ENCODE results near the gene GRM3. TPM values are rescaled to one million over a fixed set of nuclear protein-coding genes. Genes with fewer than 3 reads are reported as not detected.

The GRM3 gene
- total RNA-seq, 2 experiments from 2014 or later: not detected

DNA sequence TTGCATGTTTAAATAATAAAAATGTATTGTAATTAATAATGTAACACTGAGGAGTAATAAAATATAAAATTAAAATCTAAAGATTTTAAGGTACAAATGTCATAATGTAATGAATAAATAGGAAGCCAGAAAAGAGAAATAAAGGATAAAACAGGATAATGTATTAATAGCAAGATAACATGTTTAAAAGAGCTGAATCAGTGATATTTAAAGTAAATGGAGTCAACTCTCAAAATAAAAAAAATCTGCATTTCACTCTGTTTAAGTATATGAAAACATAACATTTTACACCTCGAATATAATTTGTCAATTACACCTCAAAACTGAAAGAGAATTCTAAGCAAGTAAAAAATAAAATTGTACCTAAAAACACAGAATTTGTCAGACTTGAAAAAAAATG lies 44.1 kb downstream of the GRM3 start:
- H3K9me3 ChIP-seq (ENCODE audit: control insufficient read depth in 1 of 2, insufficient read depth in 1 of 2, low read length in 2 of 2): no peaks in the 10 kb centered on the region
- no peak for ATAC-seq (ENCODE audit: poor library complexity)
- H3K4me1 ChIP-seq (ENCODE audit: insufficient read depth, low read length): no peaks in the 10 kb centered on the region
- intact Hi-C loops (cut with DNase I, micrococcal nuclease): no loop called here
- TF ChIP-seq CTCF (IDR thresholded peaks at IDR 0.05): no peak
- no peaks in the 10 kb centered on the region for H3K27me3 Mint-ChIP-seq
- H3K4me3 Mint-ChIP-seq: no peak overlapping the region
- no peak overlapping the region for H3K4me3 ChIP-seq (ENCODE audit: low read length)
- no peak overlapping the region for H3K27ac Mint-ChIP-seq
- H3K4me1 Mint-ChIP-seq (ENCODE audit: low read depth): no peaks in the 10 kb centered on the region
- ChIA-PET CTCF (interaction anchor here (0.6 kb wide), 1 partner anchor 27 kb away, joined by 3 read pairs; no protein-coding TSS in a partner anchor), POLR2A (no interaction called here)
- H3K27me3 ChIP-seq (ENCODE audit: control insufficient read depth in 1 of 2, insufficient read depth in 2 of 2, low read length in 2 of 2): no peaks in the 10 kb centered on the region
- no peak for DNase-seq
- no peaks in the 10 kb centered on the region for H3K36me3 Mint-ChIP-seq (ENCODE audit: low read depth)
- H3K27ac ChIP-seq (ENCODE audit: low read depth in 1 of 2, low read length in 2 of 2): no peak overlapping the region
- no peaks in the 10 kb centered on the region for H3K36me3 ChIP-seq (ENCODE audit: insufficient read depth, low read length)
- no peaks in the 10 kb centered on the region for H3K9me3 Mint-ChIP-seq

GRCh38 chr7:86689363-86689762 lies 45.7 kb downstream of the GRM3 start:
- H3K9me3 ChIP-seq (ENCODE audit: control insufficient read depth in 1 of 2, insufficient read depth in 1 of 2, low read length in 2 of 2): no peaks in the 10 kb centered on the region
- Mint-ChIP-seq H3K4me3 (no peak overlapping the region), H3K9me3 (no peaks in the 10 kb centered on the region), H3K4me1 (ENCODE audit: low read depth) (no peaks in the 10 kb centered on the region), H3K36me3 (ENCODE audit: low read depth) (no peaks in the 10 kb centered on the region), H3K27me3 (no peaks in the 10 kb centered on the region), H3K27ac (no peak overlapping the region)
- TF ChIP-seq CTCF (IDR thresholded peaks at IDR 0.05): no peak
- H3K27me3 ChIP-seq (ENCODE audit: control insufficient read depth in 1 of 2, insufficient read depth in 2 of 2, low read length in 2 of 2): no peaks in the 10 kb centered on the region
- intact Hi-C loops (cut with DNase I, micrococcal nuclease): no loop called here
- DNase-seq (no peak), ATAC-seq (ENCODE audit: poor library complexity) (no peak)
- ChIA-PET POLR2A (no interaction called here), CTCF (no interaction called here)
- H3K4me3 ChIP-seq (ENCODE audit: low read length): no peak overlapping the region
- no peaks in the 10 kb centered on the region for H3K36me3 ChIP-seq (ENCODE audit: insufficient read depth, low read length)
- no peaks in the 10 kb centered on the region for H3K4me1 ChIP-seq (ENCODE audit: insufficient read depth, low read length)
- no peak overlapping the region for H3K27ac ChIP-seq (ENCODE audit: low read depth in 1 of 2, low read length in 2 of 2)

DNA sequence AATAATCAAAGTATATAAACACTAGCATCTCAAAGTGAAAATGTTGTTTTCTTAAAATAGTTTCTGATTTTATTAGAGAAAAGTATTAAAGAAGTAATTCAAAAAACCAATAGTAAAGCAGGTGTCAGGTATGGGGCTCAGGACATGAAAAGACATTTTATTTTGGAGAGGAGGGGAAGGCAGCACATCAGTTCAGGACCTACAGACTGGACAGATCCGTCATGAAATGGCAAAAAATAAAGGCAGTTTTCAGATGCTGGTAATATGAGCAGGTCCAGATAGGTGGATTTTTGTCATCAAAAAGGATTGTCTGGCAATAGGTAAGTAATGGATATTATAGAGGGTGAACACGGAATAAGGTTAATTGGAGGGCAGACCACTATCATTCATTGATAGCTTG lies 49.0 kb downstream of the GRM3 start:
- no peak overlapping the region for H3K4me3 ChIP-seq (ENCODE audit: low read length)
- Mint-ChIP-seq H3K27ac (no peak overlapping the region), H3K9me3 (no peaks in the 10 kb centered on the region), H3K27me3 (no peaks in the 10 kb centered on the region), H3K36me3 (ENCODE audit: low read depth) (no peaks in the 10 kb centered on the region), H3K4me3 (no peak overlapping the region), H3K4me1 (ENCODE audit: low read depth) (no peaks in the 10 kb centered on the region)
- H3K27me3 ChIP-seq (ENCODE audit: control insufficient read depth in 1 of 2, insufficient read depth in 2 of 2, low read length in 2 of 2): no peaks in the 10 kb centered on the region
- H3K9me3 ChIP-seq (ENCODE audit: control insufficient read depth in 1 of 2, insufficient read depth in 1 of 2, low read length in 2 of 2): no peaks in the 10 kb centered on the region
- intact Hi-C loops (cut with DNase I, micrococcal nuclease): no loop called here
- no peak for DNase-seq
- CTCF ChIA-PET: no interaction called here
- TF ChIP-seq CTCF (IDR thresholded peaks at IDR 0.05): no peak
- H3K4me1 ChIP-seq (ENCODE audit: insufficient read depth, low read length): no peaks in the 10 kb centered on the region
- no peaks in the 10 kb centered on the region for H3K36me3 ChIP-seq (ENCODE audit: insufficient read depth, low read length)
- POLR2A ChIA-PET: no interaction called here
- H3K27ac ChIP-seq (ENCODE audit: low read depth in 1 of 2, low read length in 2 of 2): no peak overlapping the region
- ATAC-seq (ENCODE audit: poor library complexity): no peak

All from CD4-positive, alpha-beta T cell (primary cell).